WI38 (cell line): ENCODE results near the gene RSPO4.

Experiments used
- H3K4me3 ChIP-seq: 2 replicates; pipeline ENCODE4 v1.5.1; 2011; ENCODE audit warnings: low read depth, mild to moderate bottlenecking, control low read depth, low read length
- TF ChIP-seq, protein P1 (sequence below): IDR thresholded peaks from 2 replicates; pipeline ENCODE4 v1.5.1; 2012; ENCODE audit warnings: low read depth, mild to moderate bottlenecking, control low read depth, low read length

RSPO4 gene

DNA sequence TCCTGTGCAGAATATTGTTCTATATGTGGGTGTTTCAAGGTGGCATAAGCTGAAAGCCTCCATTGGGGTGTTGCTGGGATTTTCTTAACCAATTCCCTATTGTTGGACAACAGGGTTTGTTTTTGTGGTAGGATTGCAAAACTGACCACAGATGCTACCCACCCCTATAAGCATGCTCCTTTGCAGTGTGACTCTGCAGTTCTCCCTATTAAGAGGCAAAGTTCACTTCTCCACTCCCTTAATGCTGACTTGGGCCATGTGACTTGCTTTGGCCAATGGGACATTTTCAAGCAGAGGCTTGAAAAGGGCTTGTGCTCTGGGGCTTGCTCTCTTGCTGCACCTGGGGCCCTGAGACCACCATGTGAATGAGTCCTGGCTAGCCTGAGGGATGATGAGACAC is 77.5 kb downstream of the RSPO4 start:
- no peak overlapping the region for H3K4me3 ChIP-seq
- TF ChIP-seq, protein P1, sequence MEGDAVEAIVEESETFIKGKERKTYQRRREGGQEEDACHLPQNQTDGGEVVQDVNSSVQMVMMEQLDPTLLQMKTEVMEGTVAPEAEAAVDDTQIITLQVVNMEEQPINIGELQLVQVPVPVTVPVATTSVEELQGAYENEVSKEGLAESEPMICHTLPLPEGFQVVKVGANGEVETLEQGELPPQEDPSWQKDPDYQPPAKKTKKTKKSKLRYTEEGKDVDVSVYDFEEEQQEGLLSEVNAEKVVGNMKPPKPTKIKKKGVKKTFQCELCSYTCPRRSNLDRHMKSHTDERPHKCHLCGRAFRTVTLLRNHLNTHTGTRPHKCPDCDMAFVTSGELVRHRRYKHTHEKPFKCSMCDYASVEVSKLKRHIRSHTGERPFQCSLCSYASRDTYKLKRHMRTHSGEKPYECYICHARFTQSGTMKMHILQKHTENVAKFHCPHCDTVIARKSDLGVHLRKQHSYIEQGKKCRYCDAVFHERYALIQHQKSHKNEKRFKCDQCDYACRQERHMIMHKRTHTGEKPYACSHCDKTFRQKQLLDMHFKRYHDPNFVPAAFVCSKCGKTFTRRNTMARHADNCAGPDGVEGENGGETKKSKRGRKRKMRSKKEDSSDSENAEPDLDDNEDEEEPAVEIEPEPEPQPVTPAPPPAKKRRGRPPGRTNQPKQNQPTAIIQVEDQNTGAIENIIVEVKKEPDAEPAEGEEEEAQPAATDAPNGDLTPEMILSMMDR = no peak

DNA sequence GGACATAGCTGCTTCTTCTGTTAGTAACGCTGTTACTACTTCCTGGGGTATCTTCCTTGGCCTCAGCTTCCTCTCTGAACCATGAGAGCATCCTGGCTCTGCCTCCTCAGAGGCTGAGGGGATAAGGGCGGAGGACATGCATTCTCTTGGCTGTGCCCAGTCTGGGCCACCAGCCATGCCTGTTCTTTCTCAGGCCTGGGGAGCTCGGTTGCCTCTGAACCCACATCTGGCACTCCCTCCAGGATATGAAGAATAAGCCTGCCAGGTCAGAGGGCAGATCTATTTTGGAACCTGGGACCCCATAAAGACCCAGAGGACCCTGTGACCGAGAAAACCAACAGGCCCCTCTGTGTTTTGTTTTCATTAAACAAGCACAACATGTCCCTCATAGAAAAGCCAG is 79.3 kb downstream of the RSPO4 start:
- no peak overlapping the region for H3K4me3 ChIP-seq
- TF ChIP-seq, protein P1 = no peak

DNA sequence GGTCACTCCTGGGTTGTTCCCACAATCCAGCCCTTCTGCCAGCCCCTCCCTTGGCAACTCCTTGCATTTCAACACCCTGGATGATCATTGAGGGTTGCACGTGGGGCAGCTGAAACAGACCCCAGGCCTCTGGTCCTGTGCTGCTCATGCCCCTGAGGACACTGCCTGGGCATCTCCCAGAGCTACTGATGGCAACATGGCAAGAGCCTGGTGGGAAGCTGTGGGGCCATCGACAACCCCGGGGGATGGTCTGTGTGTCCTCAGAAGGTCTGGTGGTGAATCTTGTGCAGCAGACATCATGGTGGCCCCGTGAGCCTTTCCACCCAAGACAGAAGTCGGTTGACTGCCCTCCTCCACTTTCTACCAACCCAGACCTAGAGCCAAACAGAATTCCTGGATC is 81.0 kb downstream of the RSPO4 start:
- TF ChIP-seq, protein P1 = no peak
- H3K4me3 ChIP-seq = no peak overlapping the region

DNA sequence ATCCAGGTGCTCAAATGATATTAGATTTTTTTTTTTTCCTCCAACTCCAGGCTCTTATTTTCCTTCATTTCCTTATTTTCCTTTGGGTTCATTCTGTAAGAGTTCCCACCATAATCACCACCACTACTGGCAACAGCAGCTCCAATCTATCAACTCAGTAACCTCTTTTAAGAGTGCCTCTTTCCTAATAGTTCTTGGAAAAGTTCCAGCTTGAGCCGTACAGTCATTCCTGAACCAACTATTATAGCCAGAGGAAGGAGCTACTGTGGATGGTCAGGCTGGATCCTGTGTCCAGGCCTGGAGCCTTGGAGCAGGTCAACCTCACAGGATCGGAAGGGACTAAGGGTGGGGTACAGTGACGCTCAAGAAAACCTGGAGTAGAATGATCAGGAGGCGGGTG is 81.8 kb downstream of the RSPO4 start:
- H3K4me3 ChIP-seq = no peak overlapping the region
- TF ChIP-seq, protein P1 = no peak

DNA sequence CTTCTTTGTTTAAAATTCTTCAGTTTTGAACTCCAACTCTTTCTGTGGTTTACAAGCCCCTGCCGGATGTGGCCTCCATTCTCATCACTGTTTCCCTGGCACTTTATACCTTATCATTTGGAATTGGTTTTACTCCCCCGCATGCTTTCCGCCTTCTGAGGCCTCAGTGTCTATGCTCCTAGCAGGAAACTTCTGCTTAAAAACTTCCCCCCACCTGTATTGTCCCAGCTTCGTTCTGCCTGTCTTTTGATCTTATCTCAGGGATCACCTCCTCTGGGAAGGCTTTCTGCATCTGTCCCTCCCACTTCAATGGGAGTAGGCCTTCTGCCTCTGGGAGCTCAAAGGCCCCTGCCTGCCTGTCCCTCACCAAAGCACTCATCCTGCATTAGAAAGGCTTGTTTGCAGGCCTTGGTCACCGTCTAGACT is 82.6 kb downstream of the RSPO4 start:
- TF ChIP-seq, protein P1 = no peak
- H3K4me3 ChIP-seq = no peak overlapping the region

DNA sequence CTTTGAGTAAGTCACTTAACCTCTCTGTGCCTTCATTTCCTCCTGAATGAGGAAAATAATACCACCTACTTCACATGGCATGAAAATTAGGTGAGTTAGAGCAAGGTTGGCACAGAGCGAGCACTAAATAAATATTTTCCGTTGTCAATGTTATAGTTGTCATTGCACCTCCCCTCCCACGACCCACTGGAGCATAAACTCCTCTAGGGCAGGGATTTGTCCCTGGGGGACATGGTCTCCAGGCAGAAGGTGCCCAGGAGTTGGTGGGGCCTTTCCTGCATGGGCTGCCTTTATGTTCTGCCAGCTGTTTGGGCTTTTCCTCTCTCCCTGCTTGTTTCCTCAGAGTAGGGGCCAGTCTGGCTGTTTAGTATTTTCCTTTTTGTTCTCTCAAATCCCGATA is 84.7 kb downstream of the RSPO4 start:
- TF ChIP-seq, protein P1 = no peak
- no peak overlapping the region for H3K4me3 ChIP-seq

DNA sequence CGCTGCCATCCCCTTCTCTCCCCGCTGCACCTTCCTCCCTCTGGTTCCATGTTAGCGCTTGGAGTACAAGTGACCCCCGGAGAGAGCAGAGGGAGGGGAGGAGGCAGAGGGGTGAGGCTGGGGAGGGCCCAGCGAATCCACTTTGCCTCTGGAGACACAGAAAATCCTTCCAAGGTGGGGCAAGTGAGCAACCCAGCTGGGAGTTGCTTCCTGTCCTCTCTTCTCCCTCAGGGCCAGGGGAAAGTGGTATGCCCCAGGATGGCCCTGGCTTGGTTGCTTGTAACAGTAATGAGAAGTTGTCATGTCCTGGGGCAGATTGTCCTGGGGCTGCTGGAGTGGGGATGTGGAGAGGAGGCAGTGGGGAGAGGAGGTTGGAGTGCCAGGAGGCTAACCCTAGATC is 85.3 kb downstream of the RSPO4 start:
- no peak overlapping the region for H3K4me3 ChIP-seq
- TF ChIP-seq, protein P1 = no peak
